Naive thymus-derived CD4-positive, alpha-beta T cell (primary cell): ENCODE results near the gene PLCG2. TPM values are rescaled to one million over a fixed set of nuclear protein-coding genes. Genes with fewer than 3 reads are reported as not detected.

Source experiments
- ATAC-seq: fragments of 150-1000 bp; cut with Tn5 transposase; 2 replicates; pipeline ENCODE4 v1.10.0; 2021; ENCODE audit warnings: mild to moderate bottlenecking, moderate library complexity
- CTCF ChIA-PET: fragments of 350-600 bp; sonication (Branson Sonifier 250); formaldehyde crosslinking; loops from one replicate; lab custom pipeline; 2021; ENCODE audit warnings: antibody characterized with exemption; lab: Charles Lee
- POLR2A ChIA-PET: fragments of 350-600 bp; sonication (Branson Sonifier 250); formaldehyde crosslinking; loops from one replicate; lab custom pipeline; 2021; ENCODE audit warnings: antibody characterized with exemption, inconsistent platforms; lab: Charles Lee
- DNase-seq, 9 donors: peaks; one replicate each; pipeline versions ENCODE4 v3.0.0 to v3.0.0-alpha.2; 2020 to 2022; ENCODE audit warnings: mixed read lengths in 1 of 9
- H3K27ac ChIP-seq: one replicate; pipeline ENCODE4 v1.7.0; 2013; ENCODE audit warnings: mild to moderate bottlenecking, low read depth, low read length, moderate library complexity
- H3K27me3 ChIP-seq, 2 donors: one replicate each; pipeline ENCODE4 v1.7.0; 2013; ENCODE audit warnings: low read length in 2 of 2, mild to moderate bottlenecking in 2 of 2, moderate library complexity in 2 of 2; ENCODE audit not compliant: control insufficient read depth in 2 of 2, insufficient read depth in 2 of 2
- H3K36me3 ChIP-seq, 3 experiments: 1 replicate in 2 of 3; 2 replicates in 1 of 3; pipeline ENCODE4 v1.7.0; 2013; ENCODE audit warnings: low read length in 3 of 3, mild to moderate bottlenecking in 3 of 3, moderate library complexity in 1 of 3; ENCODE audit not compliant: insufficient read depth in 3 of 3, control insufficient read depth in 2 of 3
- H3K4me1 ChIP-seq, 2 donors: one replicate each; pipeline ENCODE4 v1.7.0; 2013; ENCODE audit warnings: low read length in 2 of 2, mild to moderate bottlenecking in 2 of 2, moderate library complexity in 1 of 2; ENCODE audit not compliant: control insufficient read depth in 2 of 2, insufficient read depth in 2 of 2
- H3K4me3 ChIP-seq: 2 replicates; pipeline ENCODE4 v1.7.0; 2013; ENCODE audit warnings: mild to moderate bottlenecking, low read length
- H3K9me3 ChIP-seq, 3 experiments: 1 replicate in 2 of 3; 2 replicates in 1 of 3; pipeline ENCODE4 v1.7.0; 2013; ENCODE audit warnings: low read length in 3 of 3; ENCODE audit not compliant: control insufficient read depth in 2 of 3
- H3K27ac Mint-ChIP-seq, 9 donors: one replicate each; pipeline ENCODE4 v1.8.0; 2020 to 2022; ENCODE audit warnings: mixed read lengths in 9 of 9, mild to moderate bottlenecking in 8 of 9, moderate library complexity in 5 of 9, inconsistent platforms in 2 of 9
- H3K27me3 Mint-ChIP-seq, 5 donors: one replicate each; pipeline ENCODE4 v1.8.0; 2021 to 2022; ENCODE audit warnings: mixed read lengths in 5 of 5, mild to moderate bottlenecking in 1 of 5
- H3K36me3 Mint-ChIP-seq, 5 donors: one replicate each; pipeline ENCODE4 v1.8.0; 2020 to 2022; ENCODE audit warnings: mixed read lengths in 5 of 5, mild to moderate bottlenecking in 3 of 5, inconsistent platforms in 1 of 5
- H3K4me1 Mint-ChIP-seq, 7 donors: one replicate each; pipeline ENCODE4 v1.8.0; 2020 to 2022; ENCODE audit warnings: mixed read lengths in 7 of 7, mild to moderate bottlenecking in 3 of 7, inconsistent platforms in 1 of 7
- H3K4me3 Mint-ChIP-seq, 10 donors: one replicate each; pipeline ENCODE4 v1.8.0; 2020 to 2022; ENCODE audit warnings: mild to moderate bottlenecking in 10 of 10, mixed read lengths in 10 of 10, moderate library complexity in 6 of 10, inconsistent platforms in 2 of 10
- H3K9me3 Mint-ChIP-seq, 11 donors: one replicate each; pipeline ENCODE4 v1.8.0; 2020 to 2022; ENCODE audit warnings: mixed read lengths in 11 of 11, mild to moderate bottlenecking in 4 of 11, inconsistent platforms in 1 of 11, moderate library complexity in 1 of 11
- intact Hi-C, 2 donors: fragments of 100-400 bp; cut with micrococcal nuclease; formaldehyde crosslinking; loops; one replicate each; pipeline ENCODE4 v1.15.1; 2023
- polyA plus RNA-seq, 2 donors: library from polyadenylated mRNA; unstranded; fragments of 300-500 nt; fragmentation: Illumina TruSeq; gene quantifications; one replicate each; pipeline ENCODE4 v1.2.3, GENCODE V29; 2021
- total RNA-seq, 6 experiments: library from RNA in 5 of 6; stranded (reverse) in 5 of 6; gene quantifications; 1 replicate in 5 of 6; 2 replicates in 1 of 6; pipeline ENCODE4 v1.2.3 and lab custom pipeline; 2021 to 2026

Gene PLCG2
- total and polyA plus RNA-seq, 7 experiments from 2014 or later: 0.07 to 85.8 (median 1.5) TPM

DNA sequence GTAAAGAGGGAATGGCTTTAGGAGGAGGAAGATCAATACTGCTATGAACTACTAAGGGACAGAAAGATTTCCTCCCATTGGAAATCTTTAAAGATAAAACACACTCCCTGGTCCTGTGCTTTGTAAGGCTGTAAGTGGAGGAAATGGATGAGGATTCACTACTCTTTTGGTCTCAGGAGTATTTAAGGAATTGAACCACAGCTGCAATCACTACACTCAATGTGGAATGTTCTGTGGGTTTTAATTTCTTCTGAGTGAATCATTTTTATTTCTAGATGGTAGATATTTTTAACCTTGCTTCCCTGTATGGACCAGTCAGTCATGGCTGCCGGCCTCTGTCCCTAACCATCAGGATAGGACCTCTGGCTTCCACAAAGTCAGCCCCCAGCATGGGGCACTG is 166.6 kb downstream of the PLCG2 start:
- peaks cover 0 to 7% (median 1%) of the 10 kb centered on the region in 11 donors for H3K9me3 Mint-ChIP-seq
- CTCF ChIA-PET: no interaction called here

DNA sequence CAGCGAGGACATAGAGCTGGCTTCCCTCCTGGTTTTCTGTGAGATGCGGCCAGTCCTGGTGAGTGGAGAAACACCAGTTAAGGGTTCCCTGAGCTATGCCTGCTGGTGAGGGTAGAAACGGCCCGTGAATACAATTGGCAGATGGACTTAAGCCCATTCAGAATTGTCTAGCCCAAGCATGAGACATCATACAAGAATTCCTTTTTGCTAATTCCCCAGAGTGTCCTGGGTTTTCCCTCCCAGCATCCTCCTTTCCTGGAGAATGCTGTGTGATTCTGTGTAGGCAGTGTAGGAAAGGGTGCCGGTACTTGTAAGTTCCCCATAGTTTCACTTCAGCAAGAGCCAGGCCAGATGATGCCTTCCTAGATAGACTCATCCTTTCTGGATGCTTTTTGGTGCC is 167.1 kb downstream of the PLCG2 start:
- Histone ChIP-seq H3K27me3 (no peaks in the 10 kb centered on the region), H3K36me3 (no peaks in the 10 kb centered on the region), H3K4me1 (no peaks in the 10 kb centered on the region), H3K9me3 (no peaks in the 10 kb centered on the region), H3K27ac (no peak overlapping the region), H3K4me3 (no peak overlapping the region)
- no peak for DNase-seq
- ChIA-PET CTCF (no interaction called here), POLR2A (no interaction called here)
- peaks cover 0 to 17% (median 2%) of the 10 kb centered on the region in 5 donors for H3K27me3 Mint-ChIP-seq
- ATAC-seq: no peak
- no peak overlapping the region for H3K4me3 Mint-ChIP-seq
- H3K9me3 Mint-ChIP-seq: peaks cover 0 to 11% (median 3%) of the 10 kb centered on the region in 11 donors
- H3K27ac Mint-ChIP-seq: no peak overlapping the region
- no peaks in the 10 kb centered on the region for H3K4me1 Mint-ChIP-seq
- no peaks in the 10 kb centered on the region for H3K36me3 Mint-ChIP-seq
- intact Hi-C loops: no loop called here

More for the DNA sequence above, 166.6 kb downstream of the PLCG2 start:
- no peaks in the 10 kb centered on the region for H3K4me1 ChIP-seq
- no peak for DNase-seq
- no peaks in the 10 kb centered on the region for H3K27me3 ChIP-seq
- peaks cover 0 to 18% (median 2%) of the 10 kb centered on the region in 5 donors for H3K27me3 Mint-ChIP-seq
- no peak overlapping the region for H3K27ac Mint-ChIP-seq
- H3K36me3 Mint-ChIP-seq: no peaks in the 10 kb centered on the region
- H3K27ac ChIP-seq: no peak overlapping the region
- ATAC-seq: no peak
- no peaks in the 10 kb centered on the region for H3K36me3 ChIP-seq
- POLR2A ChIA-PET: no interaction called here
- H3K4me3 Mint-ChIP-seq: no peak overlapping the region
- H3K4me3 ChIP-seq: no peak overlapping the region
- peaks cover 0 to 2% (median 0%) of the 10 kb centered on the region in 7 donors for H3K4me1 Mint-ChIP-seq
- no peaks in the 10 kb centered on the region for H3K9me3 ChIP-seq
- intact Hi-C loops: no loop called here

DNA sequence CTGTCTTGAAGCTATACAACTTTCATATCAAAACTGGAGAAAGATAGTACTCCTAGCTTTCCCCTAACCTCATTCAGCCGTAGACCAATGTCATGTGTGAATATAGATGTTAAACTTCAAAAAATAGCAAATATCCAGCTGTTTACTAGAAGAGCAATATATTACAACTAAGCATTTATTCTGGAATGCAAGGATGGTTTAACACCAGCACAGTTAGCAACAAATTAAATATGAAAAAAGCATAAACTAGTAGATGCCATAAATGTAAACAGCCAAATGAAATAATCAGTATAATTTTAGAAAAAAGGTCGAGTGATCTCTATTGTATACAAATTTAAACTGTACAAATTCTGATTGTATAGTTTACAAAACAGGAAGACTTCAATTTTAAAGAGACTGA is 172.5 kb downstream of the PLCG2 start:
- Histone ChIP-seq H3K27me3 (no peaks in the 10 kb centered on the region), H3K4me3 (no peak overlapping the region), H3K36me3 (no peaks in the 10 kb centered on the region), H3K9me3 (peaks cover 0 to 6% (median 0%) of the 10 kb centered on the region in 3 experiments), H3K4me1 (no peaks in the 10 kb centered on the region), H3K27ac (no peak overlapping the region)
- H3K9me3 Mint-ChIP-seq: peaks cover 1 to 32% (median 15%) of the 10 kb centered on the region in 11 donors
- H3K4me3 Mint-ChIP-seq: no peak overlapping the region
- no peaks in the 10 kb centered on the region for H3K36me3 Mint-ChIP-seq
- H3K27ac Mint-ChIP-seq: no peak overlapping the region
- DNase-seq (no peak), ATAC-seq (no peak)
- ChIA-PET POLR2A (no interaction called here), CTCF (no interaction called here)
- peaks cover 0 to 2% (median 0%) of the 10 kb centered on the region in 7 donors for H3K4me1 Mint-ChIP-seq
- intact Hi-C loops: no loop called here
- peaks cover 0 to 18% (median 0%) of the 10 kb centered on the region in 5 donors for H3K27me3 Mint-ChIP-seq

DNA sequence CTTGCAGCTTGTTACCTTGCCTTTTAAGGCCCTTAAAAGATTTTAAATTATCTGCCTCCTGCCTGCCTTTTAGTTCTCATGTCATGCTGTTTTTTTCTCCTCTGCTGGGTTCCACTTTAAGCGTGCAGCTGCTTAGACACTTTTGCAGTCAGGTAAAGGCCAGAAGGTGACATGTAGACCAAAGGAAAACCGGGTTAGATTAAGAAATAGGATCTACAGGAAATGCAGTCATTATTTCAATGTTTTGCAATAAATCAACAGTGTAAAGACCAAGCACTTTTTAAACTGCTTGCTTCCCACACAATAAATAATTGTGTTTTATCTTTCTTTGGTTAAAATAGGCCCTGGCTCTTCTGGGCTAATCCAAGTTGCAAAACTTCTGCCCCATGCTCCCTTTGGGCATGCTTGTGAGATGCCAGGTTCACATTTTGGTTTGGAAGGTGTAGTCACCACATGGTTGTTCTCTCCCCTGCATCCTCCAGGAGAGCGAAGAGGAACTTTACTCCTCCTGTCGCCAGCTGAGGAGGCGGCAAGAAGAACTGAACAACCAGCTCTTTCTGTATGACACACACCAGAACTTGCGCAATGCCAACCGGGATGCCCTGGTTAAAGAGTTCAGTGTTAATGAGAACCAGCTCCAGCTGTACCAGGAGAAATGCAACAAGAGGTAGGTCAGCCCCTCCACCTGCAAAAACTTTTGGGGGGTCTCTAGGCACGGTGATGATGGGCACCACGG is 177.3 kb downstream of the PLCG2 start:
- DNase-seq: no peak
- intact Hi-C loops: no loop called here
- H3K27me3 Mint-ChIP-seq: peaks cover 0 to 19% (median 3%) of the 10 kb centered on the region in 5 donors
- ATAC-seq: no peak
- Histone ChIP-seq H3K4me3 (no peak overlapping the region), H3K9me3 (peaks cover 0 to 6% (median 0%) of the 10 kb centered on the region in 3 experiments), H3K27ac (no peak overlapping the region), H3K36me3 (no peaks in the 10 kb centered on the region), H3K27me3 (no peaks in the 10 kb centered on the region), H3K4me1 (no peaks in the 10 kb centered on the region)
- peaks cover 0 to 2% (median 0%) of the 10 kb centered on the region in 7 donors for H3K4me1 Mint-ChIP-seq
- no peak overlapping the region for H3K4me3 Mint-ChIP-seq
- CTCF ChIA-PET: no interaction called here
- H3K27ac Mint-ChIP-seq: no peak overlapping the region
- no peaks in the 10 kb centered on the region for H3K36me3 Mint-ChIP-seq
- POLR2A ChIA-PET: no interaction called here
- H3K9me3 Mint-ChIP-seq: peaks cover 0 to 19% (median 9%) of the 10 kb centered on the region in 11 donors

DNA sequence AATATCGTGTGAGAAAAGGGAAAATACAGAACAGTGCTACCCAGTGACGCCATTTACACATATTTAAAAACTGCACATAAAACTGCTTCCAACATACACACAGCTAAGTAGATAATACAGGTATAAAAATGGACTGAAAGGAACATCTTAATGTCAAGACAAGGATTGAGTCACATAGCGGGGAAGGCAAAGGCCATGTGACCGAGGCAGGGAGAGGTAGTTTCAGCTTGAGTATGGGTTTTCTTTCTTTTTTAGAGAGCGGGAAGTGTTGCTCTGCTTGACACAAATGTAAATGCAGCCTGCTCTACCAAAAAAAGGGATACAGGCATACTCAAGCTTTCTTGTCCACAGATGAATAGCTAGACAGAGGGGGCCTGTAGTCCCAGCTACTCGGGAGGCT is 185.7 kb downstream of the PLCG2 start:
- ChIA-PET POLR2A (no interaction called here), CTCF (no interaction called here)
- Histone ChIP-seq H3K4me3 (no peak overlapping the region), H3K36me3 (no peaks in the 10 kb centered on the region), H3K4me1 (no peaks in the 10 kb centered on the region), H3K9me3 (no peaks in the 10 kb centered on the region), H3K27ac (no peak overlapping the region), H3K27me3 (no peaks in the 10 kb centered on the region)
- no peak overlapping the region for H3K4me3 Mint-ChIP-seq
- H3K4me1 Mint-ChIP-seq: no peaks in the 10 kb centered on the region
- intact Hi-C loops: no loop called here
- ATAC-seq (no peak), DNase-seq (no peak)
- H3K27me3 Mint-ChIP-seq: peaks cover 3 to 26% (median 12%) of the 10 kb centered on the region in 5 donors
- no peaks in the 10 kb centered on the region for H3K36me3 Mint-ChIP-seq
- H3K27ac Mint-ChIP-seq: no peak overlapping the region
- H3K9me3 Mint-ChIP-seq: peaks cover 0 to 5% (median 0%) of the 10 kb centered on the region in 11 donors

DNA sequence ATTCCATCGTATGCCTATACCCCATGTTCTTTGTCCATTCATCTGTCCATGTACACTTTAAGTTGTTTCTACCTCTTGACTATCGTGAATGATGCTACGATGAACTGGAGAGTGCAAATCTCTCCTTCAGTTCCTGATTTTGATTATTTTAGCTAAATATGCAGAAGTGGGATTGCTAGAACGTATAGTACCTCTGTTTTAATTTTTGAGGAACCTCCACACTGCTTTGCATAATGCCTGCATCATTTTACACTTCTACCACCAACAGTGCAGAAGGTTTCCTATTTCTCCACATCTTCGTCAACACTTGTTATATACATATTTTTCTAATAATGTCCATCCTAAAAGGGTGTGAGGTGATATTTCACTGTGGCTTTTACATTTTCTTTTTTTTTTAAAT is 188.3 kb downstream of the PLCG2 start:
- ATAC-seq (peak; percentile 57), DNase-seq (no peak)
- intact Hi-C loops: no loop called here
- Histone ChIP-seq H3K4me1 (no peaks in the 10 kb centered on the region), H3K9me3 (peaks cover 0 to 9% (median 0%) of the 10 kb centered on the region in 3 experiments), H3K36me3 (no peaks in the 10 kb centered on the region), H3K27me3 (no peaks in the 10 kb centered on the region), H3K27ac (no peak overlapping the region), H3K4me3 (no peak overlapping the region)
- peaks cover 6 to 21% (median 13%) of the 10 kb centered on the region in 11 donors for H3K9me3 Mint-ChIP-seq
- H3K27ac Mint-ChIP-seq: no peak overlapping the region
- POLR2A ChIA-PET: no interaction called here
- no peak overlapping the region for H3K4me3 Mint-ChIP-seq
- CTCF ChIA-PET: no interaction called here
- peaks cover 9 to 26% (median 17%) of the 10 kb centered on the region in 5 donors for H3K27me3 Mint-ChIP-seq
- no peaks in the 10 kb centered on the region for H3K4me1 Mint-ChIP-seq
- H3K36me3 Mint-ChIP-seq: peaks cover 0 to 5% (median 0%) of the 10 kb centered on the region in 5 donors

DNA sequence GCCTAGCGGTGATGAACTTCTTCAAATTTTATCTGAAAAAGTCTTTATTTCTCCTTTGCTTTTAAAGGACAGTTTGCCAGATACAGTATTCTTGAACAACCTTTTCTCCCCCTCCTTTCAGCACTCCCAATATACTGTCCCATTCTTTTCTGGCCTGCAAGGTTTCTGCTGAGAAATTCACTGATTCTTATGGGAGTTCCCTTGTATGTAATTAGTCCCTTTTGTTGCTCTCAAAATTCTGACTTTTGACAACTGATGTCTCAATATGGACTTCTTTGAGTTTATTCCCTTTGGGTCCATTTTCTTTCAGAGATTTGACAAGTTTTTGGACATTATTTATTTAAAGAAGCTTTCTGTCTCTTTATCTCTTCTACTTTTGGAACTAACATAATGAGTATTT is 192.8 kb downstream of the PLCG2 start:
- peaks cover 0 to 20% (median 0%) of the 10 kb centered on the region in 3 experiments for H3K9me3 ChIP-seq
- no peak overlapping the region for H3K4me3 ChIP-seq
- ChIA-PET CTCF (no interaction called here), POLR2A (no interaction called here)
- no peaks in the 10 kb centered on the region for H3K4me1 ChIP-seq
- no peak overlapping the region for H3K27ac ChIP-seq
- H3K4me3 Mint-ChIP-seq: no peak overlapping the region
- no peaks in the 10 kb centered on the region for H3K27me3 ChIP-seq
- peaks cover 9 to 18% (median 14%) of the 10 kb centered on the region in 5 donors for H3K27me3 Mint-ChIP-seq
- intact Hi-C loops: no loop called here
- DNase-seq: no peak
- H3K4me1 Mint-ChIP-seq: no peaks in the 10 kb centered on the region
- H3K36me3 Mint-ChIP-seq: peaks cover 0 to 17% (median 0%) of the 10 kb centered on the region in 5 donors
- no peaks in the 10 kb centered on the region for H3K36me3 ChIP-seq
- ATAC-seq: no peak
- peaks cover 9 to 60% (median 23%) of the 10 kb centered on the region in 11 donors for H3K9me3 Mint-ChIP-seq
- H3K27ac Mint-ChIP-seq: no peak overlapping the region
